SIG-M5 treated with dmso at 0.1 percent for 504 hours (cell line): ENCODE results near the gene TMEM52B.

Experiments used
- DNase-seq: peaks from one replicate; lab custom pipeline; 2025; ENCODE audit not compliant: unreplicated experiment; lab: John Stamatoyannopoulos, UW

Gene TMEM52B

DNA sequence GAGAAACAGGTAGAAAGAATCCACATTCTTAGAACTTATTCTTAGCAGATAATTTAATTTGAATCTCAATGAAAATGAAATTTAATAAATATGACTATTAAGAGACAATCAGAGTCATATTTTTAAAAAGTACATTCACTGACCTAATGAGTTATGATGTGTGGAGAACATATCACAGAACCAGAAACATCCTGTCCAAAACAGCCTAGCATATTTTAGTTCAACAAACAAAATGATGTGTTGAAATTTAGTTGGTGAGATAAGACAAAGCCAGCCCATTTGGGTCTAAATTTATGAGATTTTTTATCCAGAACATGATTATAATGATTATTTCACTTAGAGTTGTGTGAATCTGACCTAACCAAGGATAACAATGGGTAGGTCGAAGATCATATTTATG is 59.7 kb downstream of the TMEM52B start:
- no peak for DNase-seq

- DNase-seq = no peak
Measured at GRCh38 chr12:10241290-10241689, 62.5 kb downstream of the TMEM52B start.
